HG02852 (cell line): ENCODE data around the gene GJC2.

Experiments
- ATAC-seq: cut with Tn5 transposase; IDR thresholded peaks from one replicate; pipeline ENCODE4 v1.9.1; 2021; ENCODE audit warnings: mild to moderate bottlenecking, moderate library complexity; ENCODE audit not compliant: unreplicated experiment

Gene GJC2

GRCh38 chr1:228112617-228113016, 37.1 kb upstream of the GJC2 start:
- ATAC-seq: no peak

GRCh38 chr1:228114827-228115226, 34.9 kb upstream of the GJC2 start:
- ATAC-seq: no peak

GRCh38 chr1:228117335-228117734, 32.4 kb upstream of the GJC2 start:
- ATAC-seq: no peak

GRCh38 chr1:228118040-228118439, 31.7 kb upstream of the GJC2 start:
- ATAC-seq: no peak

DNA sequence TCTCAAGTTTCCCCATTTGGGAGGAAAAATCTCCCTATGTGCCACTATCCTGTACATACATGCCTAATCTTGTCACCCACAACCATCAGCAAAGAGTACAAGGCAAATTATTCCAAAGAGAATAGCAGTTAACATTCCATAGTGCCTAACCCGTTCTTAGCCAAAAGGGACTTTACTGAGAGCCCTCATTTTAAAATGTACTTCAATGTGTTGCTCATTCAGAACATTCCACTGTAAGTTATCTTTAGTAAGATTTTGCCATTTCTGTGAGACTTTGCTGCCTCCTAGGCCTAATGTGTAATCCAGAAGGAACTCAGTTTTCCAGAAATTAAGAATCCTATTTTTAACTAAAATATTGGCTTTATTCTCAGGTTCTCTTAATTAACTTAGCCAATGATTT, 29.4 kb upstream of the GJC2 start:
- ATAC-seq: no peak

DNA sequence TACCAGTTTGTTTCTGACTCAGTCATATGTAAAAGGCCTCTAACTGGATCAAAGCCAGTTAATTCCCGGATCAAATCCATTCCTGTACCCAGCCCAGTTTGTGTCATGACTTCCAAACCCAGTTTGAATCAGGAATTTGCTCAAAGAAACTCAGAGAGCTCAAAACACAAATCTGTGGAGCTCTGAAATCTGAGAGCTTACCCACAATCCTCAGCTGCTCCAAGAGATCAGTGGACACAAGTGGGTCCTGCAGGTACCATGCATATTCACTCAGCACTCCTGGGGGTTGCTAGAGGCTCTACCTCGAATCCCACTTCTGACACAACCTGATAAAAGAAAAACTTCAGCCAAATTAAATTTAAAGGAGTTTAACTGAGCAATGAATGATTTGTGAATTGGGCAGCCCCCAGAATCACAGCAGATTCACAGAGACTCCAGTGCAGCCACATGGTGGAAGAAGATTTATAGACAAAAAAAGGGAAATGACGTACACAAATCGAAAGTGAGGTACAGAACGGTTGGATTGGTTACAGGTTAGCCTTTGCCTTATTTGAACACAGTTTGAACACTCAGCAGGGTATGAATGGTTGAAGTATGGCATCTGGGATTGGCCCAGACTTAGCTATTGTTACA, 28.8 kb upstream of the GJC2 start:
- ATAC-seq: no peak

- ATAC-seq: no peak
Observed at GRCh38 chr1:228122921-228123441, 26.7 kb upstream of the GJC2 start.

DNA sequence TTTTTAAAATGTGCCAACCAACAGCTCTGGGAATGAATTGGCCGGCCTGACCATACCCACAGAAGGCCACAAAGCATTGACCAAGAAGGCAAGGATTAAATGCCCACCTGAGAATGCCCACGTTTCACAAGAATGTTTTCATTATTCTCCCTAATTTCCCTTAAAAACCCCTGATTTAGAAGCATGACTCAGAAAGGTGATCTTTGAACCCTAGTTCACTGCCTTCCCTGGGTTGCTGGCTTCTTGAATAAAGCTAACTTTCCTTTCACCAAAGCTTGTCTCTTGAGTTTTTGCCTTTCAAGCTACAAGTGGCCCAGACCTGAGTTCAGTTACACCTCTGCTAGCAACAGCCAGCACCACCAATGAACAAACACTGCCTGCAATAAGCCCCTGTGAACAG, 26.2 kb upstream of the GJC2 start:
- ATAC-seq: no peak

- no peak for ATAC-seq
Observed at GRCh38 chr1:228125185-228125584, 24.5 kb upstream of the GJC2 start.

DNA sequence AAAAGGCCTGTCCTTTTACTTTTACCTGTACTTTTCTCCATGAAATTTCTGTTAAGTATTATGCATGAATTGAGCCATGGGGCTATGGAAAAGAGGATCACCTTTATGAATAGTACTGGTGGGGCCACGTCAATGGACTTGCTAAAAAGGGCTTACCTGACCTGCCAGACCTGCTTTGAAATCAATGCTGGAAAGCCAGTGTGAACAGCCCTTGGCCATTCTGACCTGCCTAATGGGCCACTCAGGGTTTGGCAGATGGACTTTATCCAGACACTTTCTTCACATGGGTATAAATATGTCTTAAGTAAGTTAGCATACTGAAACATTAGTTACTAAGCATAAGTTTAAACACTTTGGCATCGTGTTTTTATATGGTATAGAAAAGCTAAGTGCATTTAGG, 18.0 kb upstream of the GJC2 start:
- ATAC-seq: no peak

DNA sequence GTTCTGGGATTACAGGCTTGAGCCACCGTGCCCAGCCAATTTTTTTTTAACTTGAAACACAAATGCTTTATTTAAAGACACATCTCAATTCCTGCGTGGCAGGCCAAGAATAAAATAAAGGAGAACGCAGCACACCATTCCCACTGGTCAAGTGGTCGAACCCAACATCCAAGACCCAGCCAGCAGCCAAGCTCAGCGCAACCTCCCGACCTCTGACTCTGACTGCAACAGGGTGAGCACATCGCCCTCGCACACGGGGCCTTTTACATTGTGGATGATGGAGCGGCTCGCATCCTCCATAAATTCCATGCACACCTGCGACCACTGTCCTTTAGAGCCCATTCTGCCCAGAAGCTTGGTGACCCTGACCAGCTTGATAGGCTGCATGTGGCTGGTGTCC, 15.1 kb upstream of the GJC2 start:
- ATAC-seq: no peak

- no peak for ATAC-seq
Observed at GRCh38 chr1:228136901-228137300, 12.8 kb upstream of the GJC2 start.

DNA sequence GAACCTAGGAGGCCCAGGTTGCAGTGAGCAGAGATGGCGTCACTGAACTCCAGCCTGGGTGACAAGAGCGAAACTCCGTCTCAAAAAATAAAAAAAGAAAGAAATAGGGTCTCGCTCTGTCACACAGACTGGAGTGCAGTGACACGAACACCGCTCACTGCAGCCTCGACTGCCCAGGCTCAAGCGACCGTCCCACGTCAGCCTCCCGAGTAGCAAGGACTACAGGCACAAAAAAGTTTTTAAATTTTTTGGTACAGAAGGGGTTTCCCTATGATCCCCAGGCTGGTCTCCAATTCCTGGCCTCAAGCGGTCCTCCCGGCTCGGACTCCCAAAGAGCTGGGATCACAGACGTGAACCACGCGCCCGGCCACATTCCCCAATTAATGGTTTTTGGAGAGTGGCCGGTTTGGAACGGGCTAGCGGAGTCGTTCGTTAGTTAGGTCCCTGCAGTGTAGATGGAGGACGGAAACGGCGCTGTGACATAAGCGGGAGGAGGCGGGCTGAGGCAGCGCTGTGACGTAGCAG, 10.3 kb upstream of the GJC2 start:
- ATAC-seq: no peak

GRCh38 chr1:228139931-228140723, 9.6 kb upstream of the GJC2 start, which contains the start of gene GUK1:
Gene GUK1 (plus strand): TSS chr1:228140279. CDS start chr1:228140303, 24 bp downstream.
- ATAC-seq: peak; percentile 90

DNA sequence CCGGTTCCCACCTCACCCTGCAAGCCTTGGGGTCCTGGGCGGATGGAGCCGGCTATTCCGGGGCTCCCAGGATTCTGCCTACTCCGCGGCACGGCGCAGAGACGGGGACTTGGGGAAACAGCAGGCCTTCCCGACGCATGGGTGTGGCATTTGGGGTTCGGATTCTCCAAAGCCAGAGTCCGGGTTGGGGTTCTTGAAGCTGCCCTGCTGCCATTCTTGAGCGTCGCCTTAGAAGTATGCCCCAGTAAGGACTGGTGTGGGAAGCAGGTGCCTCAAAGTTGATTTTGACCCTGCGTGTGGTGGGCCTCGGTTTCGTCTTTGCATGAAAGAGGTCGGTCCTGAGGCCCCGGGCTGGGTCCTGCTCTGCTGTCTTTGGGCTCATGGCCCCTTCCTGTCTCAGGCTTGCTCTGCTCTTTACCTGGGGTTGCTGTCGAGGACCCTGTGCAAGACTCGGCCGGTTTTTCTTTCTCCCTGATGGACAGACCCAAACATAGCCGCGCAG, 9.0 kb upstream of the GJC2 start:
- no peak for ATAC-seq

- no peak for ATAC-seq
Observed at GRCh38 chr1:228141226-228142044, 8.3 kb upstream of the GJC2 start.

- no peak for ATAC-seq
Observed at GRCh38 chr1:228142155-228142691, 7.5 kb upstream of the GJC2 start.

DNA sequence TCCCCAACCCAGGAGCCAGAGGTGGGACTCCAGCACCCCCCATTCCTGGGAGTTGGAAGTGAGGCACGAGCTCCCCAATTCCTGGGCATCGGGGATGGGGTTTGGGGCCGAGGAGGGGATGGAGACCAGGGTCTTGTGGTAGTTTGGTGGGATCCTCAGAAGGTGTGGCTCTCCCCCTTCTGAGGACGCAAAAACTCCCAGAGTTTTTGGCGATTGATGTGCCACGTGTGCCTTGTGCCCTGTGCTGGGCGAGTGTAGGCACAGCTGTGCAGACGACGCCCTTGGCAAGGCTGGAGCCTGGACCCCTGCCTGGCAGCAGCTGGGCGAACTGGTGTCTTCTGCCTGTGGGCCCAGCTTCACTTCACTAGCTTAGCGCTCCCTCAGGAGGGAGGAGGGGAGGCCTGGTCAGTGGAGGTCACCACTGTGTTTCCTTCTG, 7.0 kb upstream of the GJC2 start:
- ATAC-seq: no peak

DNA sequence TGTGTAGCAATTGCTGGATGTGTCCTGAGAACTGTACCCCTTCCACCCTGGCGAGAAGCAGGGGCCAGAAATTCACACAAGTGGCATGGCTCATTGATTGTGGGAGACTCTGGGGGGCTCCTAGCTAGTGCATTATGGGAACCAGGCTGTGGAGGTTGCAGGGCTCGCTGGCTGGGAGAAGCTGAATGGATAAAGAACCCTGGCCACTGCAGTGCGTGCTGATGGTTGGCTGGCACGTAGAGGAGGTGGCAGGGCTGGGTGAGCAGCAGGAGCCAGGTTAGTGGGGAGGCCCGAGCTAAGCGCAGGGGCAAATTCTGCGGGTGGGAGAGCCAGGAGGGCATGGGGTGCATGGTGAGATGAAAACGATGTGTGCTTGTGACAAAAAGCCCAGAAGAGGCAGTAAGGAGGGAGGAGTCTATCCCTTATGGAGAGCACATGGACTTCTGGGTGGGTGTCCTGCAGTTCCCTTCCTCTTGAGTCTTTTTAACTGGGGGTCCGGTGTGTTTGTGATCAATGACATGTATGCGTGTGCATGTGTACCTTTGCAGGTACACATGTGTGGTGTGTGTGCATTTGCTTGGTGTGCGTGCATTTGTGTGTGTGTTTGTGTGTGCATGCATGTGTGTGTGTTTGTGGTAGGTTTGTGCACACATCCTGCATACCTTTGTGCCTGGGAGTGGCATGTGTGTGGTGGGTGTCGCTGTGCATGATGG, 6.1 kb upstream of the GJC2 start:
- no peak for ATAC-seq
